ENCODE measurements around the gene SPANXD. TPM values are rescaled to one million over a fixed set of nuclear protein-coding genes. Genes with fewer than 3 reads are reported as not detected.

Gene SPANXD
- total and polyA plus RNA-seq, 9 of the 15 experiments (the other 6 are each of a cell fraction or from before 2014, with no cell fraction given), result 0.20 TPM; not detected in 8

- WGBS (ENCODE audit: insufficient coverage, low coverage, missing lambda C conversion rate), result 0% methylated on average over 6 of the region's 6 CpGs
- no peak overlapping the region for H2AFZ ChIP-seq (ENCODE audit: low read depth, low read length)
- no peaks in the 10 kb centered on the region for H3K27me3 ChIP-seq (ENCODE audit: control insufficient read depth in 2 of 2, insufficient read depth in 2 of 2, low read length in 2 of 2)
- no peak overlapping the region for H3K4me3 ChIP-seq
- no peak for TF ChIP-seq ZHX1 (conservative IDR thresholded peaks at IDR 0.05; ENCODE audit: low read length)
- no peak for TF ChIP-seq CBFA2T3 (IDR thresholded peaks at IDR 0.05)
- TF ChIP-seq ZNF134 (CRISPR knock-in tag; conservative IDR thresholded peaks at IDR 0.05), result no peak
- TF ChIP-seq ZNF197 (CRISPR knock-in tag; IDR thresholded peaks at IDR 0.05; ENCODE audit: low read depth), result no peak
- TF ChIP-seq PTRF (tag; IDR thresholded peaks at IDR 0.05), result no peak
- TF ChIP-seq ATF3 (IDR thresholded peaks at IDR 0.05), result no peak
- no peak for TF ChIP-seq ATF3 (CRISPR knock-in tag; conservative IDR thresholded peaks at IDR 0.05)
- no peak for TF ChIP-seq POLR2A (conservative IDR thresholded peaks at IDR 0.05)
- TF ChIP-seq KDM5B (IDR thresholded peaks at IDR 0.05; ENCODE audit: insufficient replicate concordance, low read depth, low read length), result no peak
- no peak for TF ChIP-seq FOSL1 (tag; conservative IDR thresholded peaks at IDR 0.05)
- TF ChIP-seq KDM2B (CRISPR knock-in tag; IDR thresholded peaks at IDR 0.05), result no peak
- H3K9ac ChIP-seq (ENCODE audit: insufficient read depth in 1 of 2, low read depth in 2 of 2, low read length in 2 of 2), result no peak overlapping the region
- no peaks in the 10 kb centered on the region for H3K79me2 ChIP-seq (ENCODE audit: control insufficient read depth, insufficient read depth, low read length)
- H3K4me2 ChIP-seq (ENCODE audit: insufficient read depth, low read length), result no peak overlapping the region
- no peaks in the 10 kb centered on the region for H3K9me3 ChIP-seq (replicated peaks; ENCODE audit: control insufficient read depth, insufficient read depth, low read depth, low read length)
- no peak for DNase-seq (ENCODE audit: extremely low read depth in 1 of 4, low spot score in 3 of 4)
- H3K36me3 ChIP-seq (ENCODE audit: control insufficient read depth, insufficient read depth, low read length), result no peaks in the 10 kb centered on the region
- no peak for FAIRE-seq
- no peaks in the 10 kb centered on the region for H3K4me1 ChIP-seq (replicated peaks in 1 of 2; ENCODE audit: control insufficient read depth in 2 of 2, insufficient read depth in 2 of 2, low read length in 2 of 2)
- no peak overlapping the region for H3K27ac ChIP-seq (ENCODE audit: extremely low read depth, low read depth, low read length)
- no TSS peak for BruUV-seq (replicated peaks)
- no peaks in the 10 kb centered on the region for H4K20me1 ChIP-seq (replicated peaks; ENCODE audit: control insufficient read depth, insufficient read depth, low read length)
- intact Hi-C loops (cut with micrococcal nuclease), result no loop called here
- ChIA-PET CTCF (ENCODE audit: low intra/inter-chr PET ratio) (no interaction called here), POLR2A (no interaction called here)
- in situ Hi-C loops (cut with MboI), result no loop called here
- H3K9me1 ChIP-seq (ENCODE audit: control insufficient read depth, insufficient read depth, low read length), result no peaks in the 10 kb centered on the region
- ATAC-seq, result no peak
Measured at GRCh38 chrX:141662781-141663180, 35.8 kb downstream of the SPANXD start.
